ENCODE results near the gene RNU7-1. TPM values are rescaled to one million over a fixed set of nuclear protein-coding genes. Genes with fewer than 3 reads are reported as not detected.
A peak's percentile ranks its signal among the peaks of the same experiment; 100 is the strongest.

Gene RNU7-1
- total and polyA plus RNA-seq, 10 of the 15 experiments (the other 5 are each of a cell fraction or from before 2014, with no cell fraction given): not detected

GRCh38 chr12:6960593-6961277, 17.1 kb downstream of the RNU7-1 start (continued):
- TF ChIP-seq NKRF (conservative IDR thresholded peaks at IDR 0.05) (no peak), CEBPB (IDR thresholded peaks at IDR 0.05; ENCODE audit: borderline replicate concordance in 1 of 2, low read depth in 2 of 2, low read length in 2 of 2) (no peak), NR2F1 (conservative IDR thresholded peaks at IDR 0.05) (no peak), SUZ12 (IDR thresholded peaks at IDR 0.05; ENCODE audit: unreplicated experiment) (no peak), SP1 (IDR thresholded peaks at IDR 0.05; ENCODE audit: low read depth, low read length) (no peak), MEF2A (IDR thresholded peaks at IDR 0.05; ENCODE audit: insufficient read depth, low read depth, low read length) (no peak), ATF2 (IDR thresholded peaks at IDR 0.05; ENCODE audit: low read length) (no peak), HDAC6 (IDR thresholded peaks at IDR 0.05; ENCODE audit: unreplicated experiment) (no peak), MXI1 (IDR thresholded peaks at IDR 0.05; ENCODE audit: low read depth, low read length) (no peak; the same call in 1 of the 2 replicates), ESRRA (IDR thresholded peaks at IDR 0.05; ENCODE audit: low read length) (no peak), SMAD5 (IDR thresholded peaks at IDR 0.05; ENCODE audit: low read depth) (no peak), ATF3 (IDR thresholded peaks at IDR 0.05; ENCODE audit: borderline replicate concordance, extremely low read depth, low read depth, low read length) (no peak), IRF3 (IDR thresholded peaks at IDR 0.05) (no peak), RELB (IDR thresholded peaks at IDR 0.05; ENCODE audit: low read depth) (no peak), MTA3 (IDR thresholded peaks at IDR 0.05; ENCODE audit: borderline replicate concordance, low read length) (no peak), MYB (IDR thresholded peaks at IDR 0.05; ENCODE audit: borderline replicate concordance, low read depth, low read length) (no peak), POLR2A (IDR thresholded peaks at IDR 0.05; ENCODE audit: low read depth, low read length) (no peak), TCF7 (IDR thresholded peaks at IDR 0.05; ENCODE audit: borderline replicate concordance) (no peak), IKZF1 (conservative IDR thresholded peaks at IDR 0.05) (peak; percentile 39; the same call in 1 of the 2 replicates), ATF7 (IDR thresholded peaks at IDR 0.05; ENCODE audit: low read depth) (no peak), IRF5 (IDR thresholded peaks at IDR 0.05; ENCODE audit: borderline replicate concordance) (no peak), JUNB (IDR thresholded peaks at IDR 0.05) (peak; percentile 35; the same call in 1 of the 2 replicates), SIX5 (IDR thresholded peaks at IDR 0.05; ENCODE audit: low read depth, low read length, severe bottlenecking) (no peak), NRF1 (conservative IDR thresholded peaks at IDR 0.05; ENCODE audit: low read depth, low read length) (no peak)

Measured in GM12878 (cell line).